Stimulated activated memory B cell treated with anti-CD40 and anti-IgM and Interleukin-4, amounts not matched to agents 10 μg/mL and 1 μg/mL and 100 μg/mL, for 72 hours (primary cell): ENCODE results near the gene SLC38A8.

Experiments used
- ATAC-seq: fragments of 150-1000 bp; cut with Tn5 transposase; 2 replicates; pipeline ENCODE4 v1.10.0; 2021
- H3K27ac Mint-ChIP-seq: one replicate; pipeline ENCODE4 v1.8.0; 2022; ENCODE audit warnings: mild to moderate bottlenecking, mixed read lengths
- H3K27me3 Mint-ChIP-seq: one replicate; pipeline ENCODE4 v1.8.0; 2022; ENCODE audit warnings: mixed read lengths
- H3K36me3 Mint-ChIP-seq: one replicate; pipeline ENCODE4 v1.8.0; 2022; ENCODE audit warnings: mixed read lengths
- H3K4me1 Mint-ChIP-seq: one replicate; pipeline ENCODE4 v1.8.0; 2022; ENCODE audit warnings: mixed read lengths
- H3K4me3 Mint-ChIP-seq: one replicate; pipeline ENCODE4 v1.8.0; 2022; ENCODE audit warnings: mild to moderate bottlenecking, moderate library complexity, mixed read lengths
- H3K9me3 Mint-ChIP-seq: one replicate; pipeline ENCODE4 v1.8.0; 2022; ENCODE audit warnings: mixed read lengths

The SLC38A8 gene

DNA sequence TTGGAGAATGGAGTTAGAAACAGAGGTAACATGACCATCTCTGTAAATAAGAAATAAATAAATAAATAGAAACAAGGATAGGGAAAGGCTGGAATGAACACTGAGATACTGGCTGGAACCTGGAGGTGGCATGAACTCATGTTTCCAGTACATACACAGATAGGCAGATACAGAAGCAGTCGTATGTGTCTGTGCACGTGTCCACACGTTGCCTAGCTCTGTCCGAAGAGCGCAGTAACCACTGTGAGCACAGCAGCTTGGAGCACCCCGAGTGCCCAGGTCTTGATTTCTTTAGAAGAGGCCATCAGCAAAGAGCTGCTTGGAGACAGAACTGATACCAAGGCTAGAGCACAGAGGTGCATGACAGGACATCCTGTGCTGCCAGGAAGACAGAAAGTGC lies 37.1 kb upstream of the SLC38A8 start:
- H3K4me1 Mint-ChIP-seq, result peaks cover 6% of the 10 kb centered on the region
- no peak overlapping the region for H3K27ac Mint-ChIP-seq
- no peaks in the 10 kb centered on the region for H3K9me3 Mint-ChIP-seq
- ATAC-seq, result no peak
- H3K36me3 Mint-ChIP-seq, result peaks cover 75% of the 10 kb centered on the region
- H3K27me3 Mint-ChIP-seq, result no peaks in the 10 kb centered on the region
- no peak overlapping the region for H3K4me3 Mint-ChIP-seq

DNA sequence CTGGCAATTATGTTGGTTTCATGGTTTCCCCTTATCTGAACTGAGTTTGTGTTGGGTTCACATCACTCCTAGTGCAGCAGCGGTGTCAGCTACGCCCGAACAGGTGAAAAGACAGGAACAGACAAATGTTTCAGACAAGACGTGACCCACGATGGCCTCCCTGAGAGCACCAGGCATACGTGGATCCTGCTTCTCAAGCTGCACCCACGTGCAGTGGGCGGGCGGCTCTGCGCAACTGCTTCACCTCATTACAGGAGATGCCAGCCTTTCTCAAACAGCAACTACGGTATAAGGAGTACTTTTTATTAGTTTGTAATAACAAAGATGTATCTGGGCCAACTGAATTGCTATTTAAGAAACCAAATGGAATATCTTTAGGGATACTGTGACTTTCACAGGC lies 32.8 kb upstream of the SLC38A8 start:
- ATAC-seq, result no peak
- Mint-ChIP-seq H3K27me3 (no peaks in the 10 kb centered on the region), H3K27ac (no peak overlapping the region), H3K9me3 (no peaks in the 10 kb centered on the region), H3K4me1 (peaks cover 6% of the 10 kb centered on the region), H3K36me3 (peaks cover 64% of the 10 kb centered on the region), H3K4me3 (no peak overlapping the region)

DNA sequence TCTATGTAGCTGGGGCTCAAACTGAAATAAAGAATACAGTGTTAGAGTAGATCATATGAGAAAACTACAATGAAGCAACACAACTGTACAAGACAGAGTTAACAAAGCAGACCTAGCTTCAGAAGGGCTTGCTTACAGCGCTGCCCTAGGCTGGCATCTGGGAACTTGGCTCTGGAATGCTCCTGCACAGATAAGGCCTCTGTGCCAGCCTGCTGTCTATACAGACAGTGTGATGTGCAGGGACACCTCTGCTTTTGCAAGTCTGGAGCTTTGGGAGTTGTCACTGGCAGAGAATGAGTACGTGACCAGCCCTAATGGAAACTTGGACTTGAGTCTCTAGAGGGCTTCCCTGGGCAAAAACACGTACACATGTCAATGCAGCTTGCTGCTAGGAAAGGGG lies 32.1 kb upstream of the SLC38A8 start:
- peaks cover 6% of the 10 kb centered on the region for H3K4me1 Mint-ChIP-seq
- no peaks in the 10 kb centered on the region for H3K9me3 Mint-ChIP-seq

DNA sequence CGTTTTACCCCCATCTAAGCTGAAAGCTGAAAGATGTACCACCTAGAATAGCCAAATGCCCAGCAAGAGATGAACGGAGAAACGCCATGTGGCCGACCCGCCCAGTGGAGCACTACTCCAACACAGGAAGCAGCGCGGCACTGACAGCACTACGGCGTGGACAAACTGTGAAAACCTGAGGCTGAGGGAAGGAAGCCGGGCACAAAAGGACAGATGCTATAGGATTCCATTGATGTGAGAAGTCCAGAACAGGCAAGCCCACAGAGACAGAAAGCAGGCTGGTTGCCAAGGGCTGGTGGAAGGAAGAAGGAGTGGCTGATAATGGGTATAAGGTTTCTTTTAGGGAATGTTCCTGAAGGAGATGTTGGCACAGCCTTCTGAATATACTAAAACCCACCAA lies 29.4 kb upstream of the SLC38A8 start:
- H3K4me1 Mint-ChIP-seq, result peaks cover 8% of the 10 kb centered on the region
- H3K4me3 Mint-ChIP-seq, result no peak overlapping the region
- no peaks in the 10 kb centered on the region for H3K27me3 Mint-ChIP-seq
- H3K9me3 Mint-ChIP-seq, result no peaks in the 10 kb centered on the region
- ATAC-seq, result no peak
- H3K36me3 Mint-ChIP-seq, result peaks cover 62% of the 10 kb centered on the region
- H3K27ac Mint-ChIP-seq, result no peak overlapping the region

More for the DNA sequence above, 32.1 kb upstream of the SLC38A8 start:
- no peak overlapping the region for H3K4me3 Mint-ChIP-seq
- H3K27ac Mint-ChIP-seq, result no peak overlapping the region
- ATAC-seq, result no peak
- no peaks in the 10 kb centered on the region for H3K27me3 Mint-ChIP-seq
- peaks cover 64% of the 10 kb centered on the region for H3K36me3 Mint-ChIP-seq

DNA sequence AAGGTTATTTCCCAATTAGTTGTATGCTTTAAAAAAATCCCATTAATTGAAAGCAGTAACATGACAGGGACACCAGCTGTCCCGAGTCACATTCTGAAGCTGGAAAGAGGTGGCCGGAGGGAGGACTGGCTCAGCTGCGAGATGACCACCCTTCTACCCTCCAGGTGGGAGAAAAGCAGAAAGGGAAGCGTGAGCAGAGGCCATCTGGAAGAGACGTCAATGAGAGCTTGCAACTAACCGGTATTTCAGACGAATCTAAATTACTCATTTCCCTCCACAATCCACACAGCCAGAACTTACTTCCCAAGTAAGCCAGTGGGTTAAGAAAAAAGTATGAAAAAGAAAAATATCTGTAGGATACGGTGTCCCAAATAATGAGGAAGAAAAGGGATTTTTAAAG lies 28.5 kb upstream of the SLC38A8 start:
- Mint-ChIP-seq H3K4me1 (peaks cover 7% of the 10 kb centered on the region), H3K27ac (no peak overlapping the region), H3K27me3 (no peaks in the 10 kb centered on the region), H3K4me3 (no peak overlapping the region), H3K36me3 (peaks cover 54% of the 10 kb centered on the region), H3K9me3 (no peaks in the 10 kb centered on the region)
- ATAC-seq, result no peak

DNA sequence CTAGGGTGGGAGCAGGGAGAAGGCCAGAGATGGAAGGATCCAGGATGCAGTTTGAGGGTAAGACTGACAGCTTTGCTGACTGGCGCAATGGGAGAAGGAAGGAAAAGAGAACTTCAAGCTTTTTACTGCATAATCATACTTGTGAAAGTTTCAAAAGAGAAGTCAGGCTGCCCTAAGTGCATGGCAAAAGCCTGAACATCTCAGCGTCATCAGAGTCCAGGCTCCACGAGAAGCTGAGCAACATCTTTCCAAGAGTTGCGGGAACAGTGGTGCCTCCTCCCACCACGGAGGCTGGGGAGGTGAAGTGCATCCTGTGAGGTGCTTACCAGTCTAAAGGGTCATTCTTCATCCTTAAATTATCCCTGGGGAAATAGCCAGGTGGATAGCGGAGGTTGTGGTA lies 26.9 kb upstream of the SLC38A8 start:
- no peak overlapping the region for H3K4me3 Mint-ChIP-seq
- H3K36me3 Mint-ChIP-seq, result peaks cover 45% of the 10 kb centered on the region
- H3K27me3 Mint-ChIP-seq, result no peaks in the 10 kb centered on the region
- H3K4me1 Mint-ChIP-seq, result peaks cover 7% of the 10 kb centered on the region
- H3K9me3 Mint-ChIP-seq, result no peaks in the 10 kb centered on the region
- no peak for ATAC-seq
- H3K27ac Mint-ChIP-seq, result no peak overlapping the region

DNA sequence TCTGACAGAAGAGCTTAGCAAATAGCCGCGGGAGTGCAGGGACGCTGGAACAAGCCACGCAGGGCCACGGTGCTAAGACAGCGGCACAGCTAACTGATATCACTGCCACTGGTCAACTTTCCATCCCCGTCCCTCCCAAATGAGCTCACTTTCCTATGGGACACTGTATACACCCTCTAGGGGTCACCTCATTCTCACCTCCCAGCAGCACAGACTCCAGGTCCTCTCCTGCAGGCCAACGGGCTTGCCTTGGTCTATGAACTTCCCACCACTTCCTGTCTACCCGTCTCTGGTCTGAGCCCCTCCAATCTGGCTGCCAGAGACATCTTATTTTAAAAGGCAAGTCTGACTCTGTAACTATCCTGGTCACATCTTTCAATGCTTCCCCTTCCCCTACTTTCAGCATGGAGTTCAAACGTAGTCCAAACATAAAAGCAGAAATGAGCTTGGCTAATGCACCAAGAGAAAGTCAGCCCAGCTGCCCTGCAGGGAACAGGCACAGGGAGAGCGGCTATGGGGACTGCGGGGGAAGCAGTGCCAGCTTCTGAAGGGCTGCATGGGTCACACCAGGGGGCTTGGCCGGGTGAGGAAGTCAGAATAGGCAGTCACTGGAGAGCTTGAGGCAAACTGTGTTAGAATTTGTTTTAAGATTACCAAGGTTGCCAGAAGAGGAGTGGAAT lies 26.3 kb upstream of the SLC38A8 start:
- ATAC-seq, result no peak
- no peaks in the 10 kb centered on the region for H3K27me3 Mint-ChIP-seq

DNA sequence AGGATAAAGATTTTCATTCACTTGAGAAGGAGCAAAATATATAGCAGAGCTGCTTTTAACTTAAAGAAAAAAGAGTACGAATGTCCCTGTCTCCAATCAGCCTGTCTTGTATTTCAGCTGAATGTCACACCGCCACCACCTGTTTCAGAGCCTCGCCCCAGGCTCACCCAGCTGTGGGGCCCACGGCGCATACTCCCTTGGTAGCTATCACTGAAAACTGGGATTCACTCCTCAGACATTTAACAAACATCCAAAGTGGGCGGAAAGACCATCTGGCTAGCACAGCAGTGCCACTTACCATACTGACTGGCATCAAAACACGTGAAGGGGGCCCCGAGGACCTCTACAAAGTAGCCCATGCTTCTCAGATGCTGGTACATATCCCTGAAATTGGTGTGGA lies 25.4 kb upstream of the SLC38A8 start:
- no peak overlapping the region for H3K27ac Mint-ChIP-seq
- H3K36me3 Mint-ChIP-seq, result peaks cover 60% of the 10 kb centered on the region
- H3K4me3 Mint-ChIP-seq, result no peak overlapping the region
- no peak for ATAC-seq
- peaks cover 7% of the 10 kb centered on the region for H3K4me1 Mint-ChIP-seq
- H3K27me3 Mint-ChIP-seq, result no peaks in the 10 kb centered on the region
- no peaks in the 10 kb centered on the region for H3K9me3 Mint-ChIP-seq

More for the DNA sequence above, 26.3 kb upstream of the SLC38A8 start:
- no peaks in the 10 kb centered on the region for H3K9me3 Mint-ChIP-seq
- H3K36me3 Mint-ChIP-seq, result peaks cover 51% of the 10 kb centered on the region
- H3K4me1 Mint-ChIP-seq, result peaks cover 7% of the 10 kb centered on the region
- H3K27ac Mint-ChIP-seq, result no peak overlapping the region
- no peak overlapping the region for H3K4me3 Mint-ChIP-seq

DNA sequence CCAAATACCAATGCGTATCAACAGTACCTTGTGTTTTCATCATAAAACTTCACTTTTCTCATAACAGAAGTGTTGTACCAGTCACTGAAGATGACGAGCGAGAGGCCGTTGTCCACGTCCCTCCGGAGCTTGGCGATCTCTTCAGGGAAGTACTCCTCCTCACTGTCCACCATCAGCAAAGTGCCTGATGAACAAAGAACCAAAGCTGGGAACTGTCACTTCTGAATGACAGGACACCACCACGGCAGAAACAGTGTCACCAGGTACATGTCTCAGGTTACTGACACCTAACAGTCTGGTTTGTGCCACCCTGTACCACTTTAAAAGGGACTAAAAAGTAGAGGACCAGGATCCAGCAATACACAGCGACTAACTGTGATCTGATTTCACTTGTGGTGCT lies 25.0 kb upstream of the SLC38A8 start:
- peaks cover 11% of the 10 kb centered on the region for H3K4me1 Mint-ChIP-seq
- no peaks in the 10 kb centered on the region for H3K27me3 Mint-ChIP-seq
- H3K36me3 Mint-ChIP-seq, result peaks cover 64% of the 10 kb centered on the region
- no peak overlapping the region for H3K27ac Mint-ChIP-seq
- H3K4me3 Mint-ChIP-seq, result no peak overlapping the region
- H3K9me3 Mint-ChIP-seq, result no peaks in the 10 kb centered on the region
- no peak for ATAC-seq

DNA sequence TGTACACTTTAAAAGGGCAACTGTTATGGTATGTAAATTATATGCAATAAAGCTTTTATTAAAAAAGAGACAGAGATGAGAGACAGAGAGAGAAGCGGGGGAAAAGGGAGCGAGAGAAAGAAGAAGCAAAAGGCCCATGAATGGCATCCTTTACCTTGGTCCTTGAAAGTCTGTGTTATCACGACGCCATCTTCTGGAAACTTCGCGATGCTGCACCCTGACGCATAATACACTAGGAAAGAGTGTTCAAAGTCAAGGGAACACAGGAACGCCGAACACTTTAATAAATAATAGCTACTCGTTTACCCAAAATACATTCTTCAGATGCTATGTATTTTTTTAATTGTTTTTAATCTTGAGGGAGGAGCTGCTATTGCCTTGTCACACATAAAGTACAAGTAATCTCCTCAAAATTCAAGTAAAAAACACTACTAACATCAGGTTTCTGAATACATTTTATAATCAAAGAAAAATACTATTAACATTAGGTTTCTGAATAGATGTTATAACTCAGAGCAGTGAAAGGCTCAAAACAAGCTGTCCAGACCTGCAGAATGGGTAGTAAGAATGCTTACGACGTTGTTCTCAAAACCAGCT lies 23.0 kb upstream of the SLC38A8 start:
- H3K4me1 Mint-ChIP-seq, result peaks cover 12% of the 10 kb centered on the region
- no peaks in the 10 kb centered on the region for H3K9me3 Mint-ChIP-seq
- no peak for ATAC-seq
- H3K27ac Mint-ChIP-seq, result no peak overlapping the region
- no peaks in the 10 kb centered on the region for H3K27me3 Mint-ChIP-seq
- peaks cover 57% of the 10 kb centered on the region for H3K36me3 Mint-ChIP-seq
- no peak overlapping the region for H3K4me3 Mint-ChIP-seq

DNA sequence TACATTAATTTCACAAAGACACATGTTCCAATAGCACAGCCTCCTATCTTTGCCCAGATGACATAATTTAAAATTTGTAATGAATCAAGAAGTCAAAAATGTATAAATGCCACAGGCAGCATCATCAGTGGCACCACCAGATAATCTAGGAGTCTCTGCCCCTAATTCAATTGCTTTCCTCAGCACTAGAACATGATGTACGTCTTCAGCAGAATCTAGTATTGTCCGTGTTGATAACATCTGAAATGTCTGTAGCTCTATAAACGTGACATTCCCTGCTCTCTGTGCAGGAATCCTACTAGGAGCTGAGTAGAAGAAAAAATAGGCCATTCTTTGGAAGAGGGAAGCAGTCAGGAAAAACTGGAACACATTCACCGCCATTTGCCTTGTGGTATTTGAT lies 21.4 kb upstream of the SLC38A8 start:
- no peaks in the 10 kb centered on the region for H3K27me3 Mint-ChIP-seq
- H3K27ac Mint-ChIP-seq, result no peak overlapping the region
- H3K4me3 Mint-ChIP-seq, result no peak overlapping the region
- no peak for ATAC-seq
- H3K4me1 Mint-ChIP-seq, result peaks cover 6% of the 10 kb centered on the region
- H3K36me3 Mint-ChIP-seq, result peaks cover 62% of the 10 kb centered on the region
- no peaks in the 10 kb centered on the region for H3K9me3 Mint-ChIP-seq

DNA sequence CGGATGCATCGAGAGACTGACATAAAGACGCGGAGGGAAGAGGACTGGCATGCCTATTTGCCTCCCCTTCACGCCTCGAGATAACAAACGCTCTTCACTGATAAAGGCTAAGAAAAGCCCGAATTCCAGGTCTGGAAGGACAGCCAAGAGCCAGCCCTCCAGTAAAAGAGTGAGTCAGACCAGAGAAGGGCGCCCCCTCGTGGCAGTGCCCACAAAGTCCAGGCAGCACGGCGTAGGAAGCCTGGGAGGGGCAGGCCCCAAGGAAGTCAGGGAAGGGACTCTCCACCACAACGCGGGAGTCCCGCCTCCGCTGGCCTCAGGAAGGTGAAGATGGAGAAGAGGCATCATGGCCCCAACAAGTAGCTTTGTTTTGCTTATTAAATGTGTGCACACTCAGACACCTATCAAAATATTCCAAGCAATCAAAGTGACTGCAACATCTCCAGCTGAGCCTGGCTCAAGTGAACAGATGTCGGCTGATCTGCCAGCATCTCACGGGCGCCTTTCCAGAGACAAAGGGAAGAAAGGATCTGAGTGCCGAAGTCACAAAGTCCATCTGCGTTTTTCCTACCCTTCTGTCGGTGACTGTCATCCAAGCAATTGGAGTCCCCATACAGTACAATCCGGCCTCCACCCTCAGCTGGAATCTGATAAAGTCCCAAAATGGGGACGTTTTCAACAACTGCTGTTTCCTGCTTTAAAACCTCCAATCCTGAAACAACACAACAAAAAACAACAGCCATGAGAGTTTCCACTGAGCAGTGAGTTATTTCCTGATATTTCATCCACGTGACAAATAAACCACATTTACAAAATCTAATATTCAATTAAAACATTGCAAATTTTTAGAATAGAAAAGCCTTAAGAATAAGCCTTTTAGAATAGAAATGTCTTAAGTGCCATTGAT lies 20.4 kb upstream of the SLC38A8 start:
- peak; percentile 48 for ATAC-seq
- Mint-ChIP-seq H3K4me1 (peaks cover 6% of the 10 kb centered on the region), H3K36me3 (peaks cover 63% of the 10 kb centered on the region)

DNA sequence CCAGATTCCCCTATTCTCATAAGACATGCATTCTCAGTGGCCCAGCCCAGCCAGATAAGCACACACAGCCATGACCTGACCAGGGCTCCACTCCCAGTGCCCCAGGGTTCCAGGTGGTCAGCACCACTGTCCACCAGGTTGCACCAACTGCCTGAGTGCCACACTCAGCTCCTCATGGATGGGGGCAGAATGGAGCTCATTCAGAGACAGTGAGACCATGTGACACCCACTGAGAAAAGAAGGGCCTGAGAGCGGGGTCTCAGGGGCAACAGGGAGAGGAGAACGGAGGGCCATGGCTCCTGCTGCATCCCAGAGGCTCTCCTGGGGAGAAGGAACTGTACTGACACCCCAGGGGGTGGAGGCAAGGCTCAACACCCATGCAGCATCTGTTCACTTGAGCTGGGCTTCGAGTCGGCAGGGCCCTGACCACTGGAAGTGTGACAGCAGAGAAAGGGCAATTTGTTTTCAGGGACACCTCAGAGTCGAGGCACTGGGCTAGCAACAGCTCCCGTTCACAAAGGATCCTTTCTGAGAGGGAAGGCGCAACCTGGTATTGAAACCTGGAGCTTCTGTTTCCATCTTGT lies 18.7 kb upstream of the SLC38A8 start:
- H3K36me3 Mint-ChIP-seq, result peaks cover 70% of the 10 kb centered on the region

More for the DNA sequence above, 20.4 kb upstream of the SLC38A8 start:
- H3K9me3 Mint-ChIP-seq, result no peaks in the 10 kb centered on the region
- no peak overlapping the region for H3K27ac Mint-ChIP-seq
- H3K27me3 Mint-ChIP-seq, result no peaks in the 10 kb centered on the region
- H3K4me3 Mint-ChIP-seq, result no peak overlapping the region

DNA sequence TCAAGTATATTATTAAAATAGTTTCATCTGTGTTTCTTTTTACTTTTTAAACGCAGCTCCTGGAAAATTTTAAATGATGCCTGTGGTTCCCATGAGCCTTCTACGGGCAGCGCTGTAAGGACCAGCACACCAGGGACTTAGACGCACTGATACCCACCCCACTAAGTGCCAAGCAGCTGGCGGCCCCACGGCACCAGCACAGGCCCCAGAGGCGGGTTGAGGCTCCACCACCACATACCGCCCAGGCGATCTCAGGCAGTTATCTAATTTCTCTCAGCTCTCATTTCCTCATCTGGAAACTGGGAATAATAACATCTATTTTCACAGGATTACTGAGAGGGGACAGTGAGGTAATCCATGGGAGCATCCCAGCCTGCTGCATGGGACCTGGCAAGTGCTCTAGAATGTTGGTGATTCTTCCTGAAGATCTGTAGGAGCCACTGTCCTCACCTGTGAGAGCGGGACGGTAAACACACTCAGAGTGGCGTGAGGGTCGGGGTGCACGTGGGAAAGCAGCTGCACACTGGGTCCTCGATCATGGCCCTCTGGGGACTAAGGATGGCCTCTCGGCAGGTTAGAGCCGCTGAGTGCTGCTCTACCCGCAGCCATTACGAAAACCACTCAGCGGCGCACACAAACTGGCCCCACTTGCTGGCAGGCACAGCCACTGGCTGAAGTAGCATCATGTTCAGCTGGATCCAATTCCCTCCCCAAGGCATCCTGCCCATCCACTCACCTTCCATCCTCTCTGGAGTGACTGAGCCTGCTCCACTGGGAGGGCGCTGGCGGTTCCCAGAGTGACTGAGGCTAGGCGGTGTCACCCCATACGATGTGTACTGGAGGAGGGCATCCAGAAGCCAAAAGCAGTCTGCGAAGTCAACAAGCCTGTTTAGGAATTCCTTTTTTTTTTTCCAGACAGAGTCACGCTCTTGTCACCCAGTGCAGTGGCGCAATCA lies 17.6 kb upstream of the SLC38A8 start:
- ATAC-seq, result no peak
- Mint-ChIP-seq H3K27me3 (no peaks in the 10 kb centered on the region), H3K4me1 (peaks cover 6% of the 10 kb centered on the region), H3K4me3 (no peak overlapping the region), H3K27ac (no peak overlapping the region), H3K36me3 (peaks cover 80% of the 10 kb centered on the region), H3K9me3 (no peaks in the 10 kb centered on the region)

More for the DNA sequence above, 18.7 kb upstream of the SLC38A8 start:
- Mint-ChIP-seq H3K27ac (no peak overlapping the region), H3K9me3 (no peaks in the 10 kb centered on the region), H3K4me3 (no peak overlapping the region), H3K27me3 (no peaks in the 10 kb centered on the region), H3K4me1 (peaks cover 6% of the 10 kb centered on the region)
- ATAC-seq, result no peak
